HG03103 (cell line): ENCODE measurements around the gene OSBPL2.

Experiments used
- ATAC-seq: cut with Tn5 transposase; IDR thresholded peaks from one replicate; pipeline ENCODE4 v1.9.1; 2021; ENCODE audit warnings: low read depth; ENCODE audit not compliant: unreplicated experiment

The OSBPL2 gene

DNA sequence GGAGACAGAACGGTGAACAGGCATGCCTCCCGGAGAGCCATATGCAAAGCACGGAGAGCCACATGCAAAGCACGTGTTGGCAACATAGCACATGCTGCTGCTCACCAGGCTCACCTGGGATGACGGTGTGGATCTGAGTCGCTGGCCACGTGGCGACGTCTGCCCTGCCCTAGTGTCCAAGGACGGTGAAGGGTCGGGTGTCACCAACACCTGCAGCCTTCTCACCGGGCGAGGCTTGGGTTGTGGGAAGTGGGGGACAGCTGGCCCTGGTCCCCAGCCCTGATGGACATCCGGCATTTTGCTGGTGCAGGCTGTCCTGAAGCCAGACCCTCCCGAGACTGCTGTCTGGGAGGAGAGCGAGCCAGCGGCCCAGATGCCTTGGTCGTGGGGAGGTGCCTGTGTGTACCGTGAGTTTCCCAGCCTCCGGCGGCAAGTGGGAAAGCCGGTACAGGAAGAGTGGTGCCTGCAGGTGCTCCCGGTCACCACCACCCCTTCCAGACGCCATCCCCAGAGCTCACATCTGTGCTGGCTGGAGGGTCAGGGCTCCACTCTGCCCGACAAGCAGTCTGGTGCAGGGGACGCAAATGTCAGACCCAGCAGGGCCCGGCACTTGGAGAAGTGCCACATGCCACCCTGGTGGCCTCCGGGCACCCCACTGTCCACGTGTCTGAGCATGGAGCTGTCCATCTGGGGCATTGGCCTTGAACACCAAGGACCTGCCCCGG is 58.6 kb downstream of the OSBPL2 start:
- no peak for ATAC-seq

DNA sequence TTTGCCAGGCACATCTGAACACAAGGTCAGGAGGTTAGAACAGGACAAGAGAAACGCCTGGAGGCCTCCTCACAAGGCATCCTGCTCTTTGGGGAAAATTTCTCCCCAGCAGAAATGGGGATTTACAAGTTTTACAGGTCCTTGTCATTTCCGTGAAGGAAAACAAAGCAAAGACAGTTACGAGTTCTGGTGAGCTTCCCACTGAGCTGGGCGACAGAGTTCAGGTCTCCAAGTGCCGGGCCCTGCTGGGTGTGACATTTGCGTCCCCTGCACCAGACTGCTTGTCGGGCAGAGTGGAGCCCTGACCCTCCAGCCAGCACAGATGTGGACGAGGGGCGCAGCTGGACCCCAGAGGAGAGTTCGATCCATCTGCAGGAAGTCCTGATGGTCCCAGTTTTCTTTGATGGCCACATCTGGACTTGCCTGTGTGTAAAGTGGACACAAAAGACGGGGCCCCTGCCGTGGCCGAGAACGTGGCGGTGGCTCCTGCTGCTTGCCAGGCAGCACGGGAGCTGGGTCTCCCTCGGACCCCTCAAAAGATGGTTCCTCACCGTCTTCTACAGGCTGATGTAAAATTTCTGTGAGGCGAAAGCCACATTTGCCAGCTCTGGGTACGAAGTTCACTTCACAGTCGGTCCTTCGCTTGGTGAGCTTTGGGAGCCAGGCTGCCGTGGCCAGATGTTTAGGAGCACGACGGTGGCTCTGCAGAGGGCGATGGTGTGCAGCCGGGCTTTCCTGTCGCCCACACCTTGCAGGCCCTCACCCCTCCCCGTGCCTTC is 59.3 kb downstream of the OSBPL2 start:
- ATAC-seq, result no peak

DNA sequence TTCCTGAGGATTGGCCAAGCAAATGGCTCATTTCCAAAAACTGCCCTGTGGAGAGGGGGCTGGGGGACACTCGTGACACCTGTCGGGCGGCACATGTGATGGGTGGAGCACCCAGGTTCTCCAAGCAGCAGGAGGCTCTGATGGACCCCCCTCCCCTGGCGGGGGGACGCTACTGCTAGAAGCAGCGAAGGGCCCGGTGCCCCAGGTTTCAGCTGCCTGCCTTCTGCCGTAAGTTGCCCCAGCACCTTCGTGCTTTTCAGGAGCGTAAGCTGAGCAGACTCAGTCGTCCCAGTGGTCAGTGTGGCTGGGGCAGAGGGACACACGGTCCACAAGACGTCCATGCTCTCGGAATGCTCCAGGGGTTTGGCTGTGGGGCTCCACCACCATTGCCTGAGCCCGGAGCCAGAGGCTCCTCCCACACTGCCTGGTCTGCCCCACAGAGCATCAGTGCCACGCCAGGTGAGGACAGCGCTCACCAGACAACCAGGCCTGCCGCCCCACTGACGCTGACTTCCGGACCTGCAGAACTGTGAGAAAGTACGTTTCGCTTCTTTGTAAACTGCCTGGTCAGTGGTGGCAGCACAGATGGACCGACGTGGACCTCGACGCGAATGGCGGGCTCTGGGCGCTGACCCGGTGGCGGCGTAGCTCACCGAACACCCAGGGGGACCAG is 60.4 kb downstream of the OSBPL2 start:
- ATAC-seq, result no peak

DNA sequence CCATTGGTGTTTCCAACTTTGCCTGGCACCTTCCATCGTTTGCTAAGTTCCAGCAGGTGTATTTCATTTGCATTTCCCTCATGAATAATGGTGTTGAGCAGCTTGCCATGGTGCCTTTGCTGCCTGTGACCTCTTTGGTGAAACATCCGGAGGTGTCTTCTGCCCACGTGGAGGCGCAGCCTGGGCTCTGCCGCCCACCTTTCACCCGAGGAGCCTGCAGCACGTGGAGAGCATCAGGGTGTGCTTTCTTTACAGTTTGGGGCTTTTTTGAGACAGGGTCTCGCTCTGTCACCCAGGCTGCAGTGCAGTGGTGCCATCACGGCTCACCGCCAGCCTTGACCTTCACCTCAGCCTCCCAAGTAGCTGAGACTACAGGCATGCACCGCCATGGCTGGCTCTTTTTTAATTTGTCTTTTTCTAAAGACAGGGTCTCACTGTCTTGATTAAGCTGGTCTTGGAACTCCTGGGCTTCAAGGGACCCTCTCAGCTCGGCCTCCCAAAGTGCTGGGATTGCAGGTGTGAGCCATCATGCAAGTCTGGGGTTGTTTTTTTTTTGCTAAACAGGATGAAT is 61.4 kb downstream of the OSBPL2 start:
- ATAC-seq, result no peak

DNA sequence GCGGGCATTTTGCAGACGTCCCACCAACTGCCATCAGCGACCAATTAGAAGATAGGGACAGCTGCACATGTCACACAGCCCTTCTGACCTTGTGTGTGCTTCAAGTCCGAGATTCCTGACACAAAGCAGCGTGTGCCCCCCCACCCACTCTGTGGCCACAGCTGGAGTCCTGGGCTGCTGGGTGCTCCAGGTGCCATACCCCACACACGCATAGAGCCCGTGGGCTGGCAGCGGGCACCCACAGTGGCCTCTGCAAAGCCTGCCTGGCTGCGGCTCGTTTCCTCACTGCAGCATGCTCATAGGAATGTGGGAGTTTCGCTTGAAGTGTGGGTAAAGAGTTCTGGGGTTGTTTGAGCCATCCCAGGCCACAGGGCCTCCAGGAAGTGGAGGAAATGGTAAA is 62.0 kb downstream of the OSBPL2 start:
- no peak for ATAC-seq

DNA sequence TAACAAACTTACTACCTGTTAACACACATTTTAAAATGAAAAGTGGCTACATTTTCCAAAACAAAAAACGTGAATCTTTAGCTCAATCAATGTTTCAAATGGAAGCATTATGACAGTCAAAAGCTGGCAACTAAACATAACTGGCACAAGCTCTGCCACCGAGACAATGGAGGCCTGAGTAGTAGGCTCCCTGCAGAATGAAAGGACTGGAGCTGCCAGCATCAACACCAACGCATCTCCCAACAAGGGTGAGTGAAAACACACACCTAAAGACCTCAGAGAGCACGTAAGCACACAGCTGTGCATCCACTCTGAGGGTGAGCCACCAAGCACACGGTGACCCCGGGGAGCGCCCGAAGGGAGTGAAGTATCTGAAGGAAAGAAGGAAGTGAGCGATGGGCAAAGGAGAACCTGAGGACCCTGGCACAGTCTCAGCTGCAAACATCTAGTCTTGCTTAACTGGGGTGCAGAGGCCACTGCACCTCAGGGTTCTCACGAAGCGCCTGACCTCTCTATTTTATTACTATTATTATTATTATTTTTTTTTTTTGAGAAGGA is 62.9 kb downstream of the OSBPL2 start:
- no peak for ATAC-seq

DNA sequence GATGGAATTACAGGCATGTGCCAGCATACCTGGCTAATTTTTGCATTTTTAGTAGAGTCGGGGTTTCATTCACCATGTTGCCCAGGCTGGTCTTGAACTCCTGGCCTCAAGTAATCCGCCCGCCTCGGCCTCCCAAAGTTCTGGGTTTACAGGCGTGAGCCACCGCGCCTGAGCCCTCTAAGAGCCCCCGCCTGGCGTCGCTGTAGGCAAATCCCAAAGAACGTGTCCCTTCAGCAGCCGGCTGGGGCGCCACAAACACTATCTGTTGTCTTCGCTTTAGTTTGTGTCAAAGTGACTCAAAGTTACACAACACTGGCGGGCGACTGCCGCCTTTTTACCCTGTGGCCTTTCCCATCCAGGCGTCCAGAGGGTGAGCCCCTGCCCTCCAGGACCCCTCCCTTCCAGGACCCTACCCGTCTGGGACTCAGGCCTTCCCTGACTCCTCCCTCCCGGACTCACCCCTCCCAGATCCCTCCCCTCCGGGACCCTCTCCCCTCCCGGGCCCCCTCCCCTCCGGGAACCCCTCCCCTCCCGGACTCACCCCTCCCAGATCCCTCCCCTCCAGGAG is 63.5 kb downstream of the OSBPL2 start:
- peak; percentile 22 for ATAC-seq

DNA sequence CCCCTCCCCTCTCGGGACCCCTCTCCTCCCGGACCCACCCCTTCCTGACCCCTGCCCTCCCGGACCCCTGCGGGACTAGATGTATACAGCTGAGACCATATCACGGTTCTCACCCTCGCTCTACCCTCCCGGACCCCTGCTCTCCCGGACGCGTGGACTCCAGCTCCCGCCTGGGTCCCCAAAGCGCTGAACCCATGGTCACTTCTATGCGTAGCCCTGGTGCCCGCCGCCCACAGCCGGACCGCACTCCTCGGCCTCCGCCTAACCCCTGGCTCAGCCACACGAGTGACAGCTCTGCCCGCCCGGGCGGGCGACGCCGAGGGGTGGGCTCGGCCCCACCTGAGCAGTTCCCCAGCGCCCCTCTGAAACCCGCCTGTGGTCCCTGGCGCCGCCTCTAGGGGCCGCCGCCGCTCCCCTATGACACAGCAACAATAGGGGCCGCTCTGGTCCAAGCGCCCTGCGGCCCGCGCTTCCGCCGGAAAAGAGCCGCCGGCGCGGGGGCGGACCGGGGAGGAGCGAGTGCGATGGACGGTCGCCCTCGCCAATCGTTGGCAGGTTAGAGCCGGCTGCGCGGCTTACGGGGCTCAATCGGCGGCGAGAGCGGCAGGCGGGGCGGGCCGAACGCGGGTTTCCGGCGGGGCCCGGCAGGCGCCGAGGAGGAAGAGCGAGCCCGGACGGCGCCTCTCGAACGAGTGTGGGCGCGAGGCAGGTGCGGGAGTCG is 64.2 kb downstream of the OSBPL2 start, which contains the start of gene ADRM1:
Gene ADRM1, plus strand, starts transcription at position 657 of the 721 bp plus-strand sequence. CDS start 572 bp downstream, outside the sequence.
- ATAC-seq, result peak; percentile 79

DNA sequence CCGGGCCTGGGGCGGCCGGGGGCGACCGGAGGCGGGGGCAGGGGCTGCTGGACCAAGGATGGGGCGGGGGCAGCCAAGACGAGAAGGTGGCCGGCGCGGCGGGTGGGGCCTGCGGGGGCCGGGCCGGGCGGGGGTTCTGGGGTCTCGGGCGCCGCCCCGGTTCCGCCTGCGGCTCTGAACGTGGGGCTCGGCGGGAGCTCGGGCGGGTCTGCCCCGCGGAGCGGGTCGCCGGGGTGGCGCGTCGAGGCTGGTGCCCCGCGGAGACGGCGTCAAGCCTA is 64.7 kb downstream of the OSBPL2 start:
- ATAC-seq, result no peak

DNA sequence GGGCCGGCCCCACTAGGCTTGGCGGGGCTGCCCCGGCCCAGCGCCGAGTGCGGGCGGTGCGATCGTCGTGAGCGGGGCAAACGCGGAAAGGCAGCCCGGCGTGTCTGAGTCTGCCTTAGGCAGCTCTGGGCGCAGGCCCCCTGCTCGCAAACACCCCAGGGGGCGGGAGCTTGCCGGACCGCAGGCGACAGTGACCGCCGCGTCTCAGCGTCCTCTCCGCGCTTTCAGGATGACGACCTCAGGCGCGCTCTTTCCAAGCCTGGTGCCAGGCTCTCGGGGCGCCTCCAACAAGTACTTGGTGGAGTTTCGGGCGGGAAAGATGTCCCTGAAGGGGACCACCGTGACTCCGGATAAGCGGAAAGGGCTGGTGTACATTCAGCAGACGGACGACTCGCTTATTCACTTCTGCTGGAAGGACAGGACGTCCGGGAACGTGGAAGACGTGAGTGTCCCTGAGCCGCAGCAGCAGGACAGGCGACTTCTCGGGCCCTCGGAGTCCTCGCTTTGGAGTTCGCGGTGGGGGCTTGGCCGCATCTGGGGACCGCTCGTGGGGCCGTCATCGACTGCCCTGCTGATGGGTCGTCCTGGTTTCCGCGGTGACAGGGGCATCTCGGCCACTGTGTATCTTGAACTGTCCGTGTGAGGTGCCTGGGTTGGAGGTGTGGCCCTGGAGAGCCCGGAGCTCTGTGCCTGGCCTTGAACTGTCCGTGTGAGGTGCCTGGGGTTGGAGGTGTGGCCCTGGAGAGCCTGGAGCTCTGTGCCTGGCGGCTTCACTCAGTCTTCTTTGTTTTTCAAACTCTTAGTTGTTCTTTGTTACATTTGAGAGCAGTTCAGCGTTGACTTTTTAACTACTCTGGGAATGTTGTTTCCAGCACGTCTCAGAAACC is 65.3 kb downstream of the OSBPL2 start:
- no peak for ATAC-seq

DNA sequence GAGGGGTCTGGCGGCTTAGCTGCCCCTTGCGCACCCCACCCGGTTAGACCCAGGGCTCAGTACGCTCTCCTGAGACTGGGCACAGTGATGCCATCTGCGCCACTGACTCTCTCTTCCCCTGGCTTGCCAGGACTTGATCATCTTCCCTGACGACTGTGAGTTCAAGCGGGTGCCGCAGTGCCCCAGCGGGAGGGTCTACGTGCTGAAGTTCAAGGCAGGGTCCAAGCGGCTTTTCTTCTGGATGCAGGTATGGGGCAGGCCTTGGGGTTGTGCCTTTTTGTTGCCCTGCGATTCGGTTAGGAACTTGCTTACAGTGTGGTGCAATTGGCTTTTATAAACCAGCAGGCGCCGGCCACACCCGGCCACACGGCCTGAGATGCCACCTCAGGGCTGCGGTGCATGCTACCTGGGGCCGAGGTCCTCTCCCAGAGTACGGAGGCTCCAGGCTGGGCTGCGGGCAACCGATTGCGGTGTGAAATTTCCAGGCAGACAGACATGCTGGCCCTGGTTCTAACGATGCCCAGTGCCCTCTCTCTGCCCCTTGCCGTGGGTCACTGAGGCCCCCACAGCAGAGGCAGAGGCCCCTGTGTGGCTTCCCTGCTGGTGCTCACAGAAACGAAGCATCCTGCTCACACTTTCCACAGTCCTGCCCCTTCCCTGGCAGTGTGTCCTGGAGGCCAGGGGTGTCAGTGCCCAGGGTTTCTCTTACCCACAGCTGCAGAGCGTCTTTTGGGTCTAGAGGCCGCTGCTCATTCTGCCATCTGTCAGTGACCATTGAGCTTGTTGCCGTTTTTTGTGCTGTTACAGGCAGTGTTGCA is 66.2 kb downstream of the OSBPL2 start:
- no peak for ATAC-seq

DNA sequence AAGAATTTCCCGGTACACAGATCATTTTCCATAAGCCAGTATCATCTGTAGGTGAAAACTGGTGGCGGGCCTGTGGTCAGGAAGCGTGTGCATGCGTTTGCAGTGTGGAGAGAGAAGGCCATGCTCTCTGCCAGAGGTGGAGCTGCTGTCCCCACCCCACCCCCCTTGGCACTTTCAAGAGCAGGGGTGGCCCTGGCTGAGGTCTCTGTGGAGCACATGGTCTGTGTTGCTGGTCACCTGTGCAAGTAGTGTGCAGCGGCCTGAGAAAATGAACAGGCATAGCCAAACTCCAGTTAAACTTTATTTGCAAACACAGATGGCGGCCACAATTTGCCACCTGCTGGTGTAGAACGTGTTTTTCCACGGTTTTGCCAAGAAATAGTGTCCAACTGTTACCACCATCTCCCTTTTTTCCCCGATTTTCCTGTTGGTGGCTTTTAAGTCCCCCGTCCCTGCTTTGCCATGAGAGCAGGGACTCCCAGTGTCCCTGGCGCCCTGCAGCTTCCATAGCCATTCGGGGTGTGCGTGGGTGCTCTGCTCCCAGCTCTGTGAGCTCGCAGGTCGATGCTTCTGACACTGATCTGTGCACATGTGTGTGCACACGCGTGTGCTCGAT is 66.9 kb downstream of the OSBPL2 start:
- no peak for ATAC-seq

DNA sequence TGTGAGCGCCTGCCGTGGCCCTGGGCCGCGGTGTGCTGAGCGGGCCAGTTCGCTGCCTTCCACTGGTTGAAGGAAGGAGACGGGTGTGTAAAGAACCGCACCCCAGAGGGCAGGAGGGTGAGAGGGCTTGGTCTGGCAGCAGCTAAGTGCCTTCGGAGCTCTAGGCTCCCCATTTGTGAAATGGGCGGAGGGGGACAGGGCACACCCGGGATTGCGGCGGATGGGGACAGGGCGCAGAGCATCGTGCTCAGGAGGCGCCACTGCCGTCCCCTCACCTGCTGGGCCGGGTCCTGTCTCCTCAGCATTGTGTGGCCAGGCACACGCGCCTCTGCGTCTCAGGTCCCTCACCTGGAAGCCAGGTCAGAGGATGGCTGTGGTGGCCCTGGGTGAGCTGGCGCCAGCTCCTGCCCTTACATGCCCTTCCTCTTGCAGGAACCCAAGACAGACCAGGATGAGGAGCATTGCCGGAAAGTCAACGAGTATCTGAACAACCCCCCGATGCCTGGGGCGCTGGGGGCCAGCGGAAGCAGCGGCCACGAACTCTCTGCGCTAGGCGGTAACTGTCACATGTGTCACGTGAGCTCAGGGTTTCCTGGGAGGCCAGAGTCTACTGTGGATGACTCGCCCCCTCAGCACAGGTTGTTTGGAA is 67.6 kb downstream of the OSBPL2 start:
- no peak for ATAC-seq

DNA sequence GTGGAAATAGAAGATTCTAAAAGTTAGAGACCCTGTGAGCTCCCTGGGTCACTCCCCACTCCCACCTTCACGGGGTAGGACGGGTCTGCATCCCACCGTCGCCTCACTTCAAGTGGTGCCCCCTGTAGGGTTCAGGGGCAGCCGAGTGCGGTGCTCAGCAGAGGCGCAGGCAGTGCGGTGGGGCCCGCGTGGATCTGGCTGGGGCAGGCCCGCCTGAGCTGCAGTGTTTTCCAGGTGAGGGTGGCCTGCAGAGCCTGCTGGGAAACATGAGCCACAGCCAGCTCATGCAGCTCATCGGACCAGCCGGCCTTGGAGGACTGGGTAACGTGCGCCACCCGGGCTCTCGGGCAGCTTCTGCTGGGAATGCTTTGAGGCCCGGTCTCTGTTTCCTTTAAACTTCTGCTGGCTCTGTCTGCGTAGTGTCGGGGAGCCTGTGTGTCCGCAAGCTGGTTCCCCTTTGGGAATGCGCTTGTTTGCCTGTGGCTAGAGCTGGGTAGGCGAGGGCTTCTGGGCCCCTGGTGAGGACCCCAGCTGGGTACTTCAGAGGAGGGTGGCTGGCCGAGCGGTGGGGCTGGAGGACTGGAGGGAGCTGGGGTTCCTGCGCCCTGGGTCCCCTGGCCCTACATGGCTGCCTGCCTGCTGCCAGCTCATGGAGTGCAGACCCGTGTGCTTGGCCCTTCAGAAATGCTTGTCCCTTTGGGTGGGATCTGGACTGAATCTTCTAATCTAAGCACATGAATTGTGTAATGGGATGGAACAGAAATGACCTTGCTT is 68.3 kb downstream of the OSBPL2 start:
- no peak for ATAC-seq

DNA sequence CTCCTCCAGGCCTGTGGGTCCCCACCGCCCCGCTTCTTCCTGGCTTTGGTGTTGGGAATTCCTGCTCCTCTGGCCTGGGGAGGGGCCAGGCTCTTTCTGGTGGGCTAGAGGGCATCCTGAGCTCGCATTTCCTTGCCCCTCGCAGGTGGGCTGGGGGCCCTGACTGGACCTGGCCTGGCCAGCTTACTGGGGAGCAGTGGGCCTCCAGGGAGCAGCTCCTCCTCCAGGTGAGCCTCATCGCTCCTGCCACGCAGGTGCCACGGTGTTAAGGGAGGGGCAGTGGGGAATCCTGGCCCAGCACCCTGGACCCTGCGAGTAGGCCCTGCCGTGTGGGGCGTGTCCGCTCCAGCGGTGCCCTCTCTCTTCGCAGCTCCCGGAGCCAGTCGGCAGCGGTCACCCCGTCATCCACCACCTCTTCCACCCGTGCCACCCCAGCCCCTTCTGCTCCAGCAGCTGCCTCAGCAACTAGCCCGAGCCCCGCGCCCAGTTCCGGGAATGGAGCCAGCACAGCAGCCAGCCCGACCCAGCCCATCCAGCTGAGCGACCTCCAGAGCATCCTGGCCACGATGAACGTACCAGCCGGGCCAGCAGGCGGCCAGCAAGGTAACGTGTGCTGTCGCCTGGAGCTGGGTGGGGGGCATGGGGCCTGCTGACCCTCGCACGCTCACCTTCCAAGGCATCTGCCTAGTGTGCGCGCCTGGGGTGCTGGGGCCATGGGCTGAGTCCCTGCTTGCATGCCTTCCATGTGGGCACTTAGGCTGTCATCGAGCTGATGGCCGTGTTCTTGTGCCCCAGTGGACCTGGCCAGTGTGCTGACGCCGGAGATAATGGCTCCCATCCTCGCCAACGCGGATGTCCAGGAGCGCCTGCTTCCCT is 69.1 kb downstream of the OSBPL2 start:
- no peak for ATAC-seq
